Stomach (tissue), 4 donors: ENCODE measurements around the gene HJURP.

Experiments used
- CTCF ChIP-seq, 7 experiments: fragments of 450-650 bp in 4 of 7; fragments of 200-600 bp in 3 of 7; sonication (generic) in 3 of 7; IDR thresholded peaks; one replicate each; pipeline ENCODE4 v1.5.1; 2016 to 2019; ENCODE audit warnings: antibody characterized with exemption in 7 of 7, control low read depth in 2 of 7, mild to moderate bottlenecking in 1 of 7
- EP300 ChIP-seq: sonication (generic); formaldehyde crosslinking; IDR thresholded peaks from one replicate; pipeline ENCODE4 v1.6.1; 2017; ENCODE audit warnings: antibody characterized with exemption
- POLR2A ChIP-seq, 4 donors: fragments of 450-650 bp; IDR thresholded peaks; one replicate each; pipeline ENCODE4 v1.6.1; 2016; ENCODE audit warnings: antibody characterized with exemption in 4 of 4, control low read depth in 2 of 4, mild to moderate bottlenecking in 1 of 4, moderate library complexity in 1 of 4
- POLR2AphosphoS5 ChIP-seq, 3 donors: sonication (generic); formaldehyde crosslinking; IDR thresholded peaks; one replicate each; pipeline ENCODE4 v1.6.1; 2016; ENCODE audit warnings: antibody characterized with exemption in 3 of 3

GRCh38 chr2:233822781-233823730 is 31.3 kb downstream of the HJURP start:
- TF ChIP-seq CTCF (IDR thresholded peaks at IDR 0.05) (no peak), POLR2AphosphoS5 (IDR thresholded peaks at IDR 0.05) (no peak), POLR2A (IDR thresholded peaks at IDR 0.05) (no peak), EP300 (no peak)
